IMR-90 (cell line): ENCODE data around the gene PCP2. TPM values are rescaled to one million over a fixed set of nuclear protein-coding genes. Genes with fewer than 3 reads are reported as not detected.

Experiments used
- ATAC-seq: fragments of 200-7000 bp; cut with Tn5 transposase; 2 replicates; pipeline ENCODE4 v1.9.1; 2020; ENCODE audit warnings: low read depth, mild to moderate bottlenecking, moderate library complexity
- BruUV-seq: library from RNA; stranded (reverse); fragments of 400-500 nt; replicated peaks from 2 replicates; lab custom pipeline; 2021; lab: Mats Ljungman, UMichigan
- CTCF ChIA-PET: fragments of 300-600 bp; formaldehyde crosslinking; extraction: SDS; loops from one replicate; lab custom pipeline; 2021; ENCODE audit warnings: antibody characterized with exemption; lab: Yijun Ruan, JAX
- POLR2A ChIA-PET: fragments of 300-600 bp; sonication (Branson Sonifier 250); formaldehyde crosslinking; loops from one replicate; lab custom pipeline; 2022; ENCODE audit warnings: antibody characterized with exemption; ENCODE audit not compliant: unreplicated experiment; lab: Charles Lee
- DNase-seq: peaks from one replicate; pipeline ENCODE4 v3.0.0; 2013
- H2AFZ ChIP-seq: replicated peaks from 2 replicates; pipeline ENCODE3; 2013; ENCODE audit warnings: low read length, mild to moderate bottlenecking; ENCODE audit not compliant: poor library complexity
- H2AK5ac ChIP-seq: 2 replicates; pipeline ENCODE4 v1.6.1; 2013; ENCODE audit warnings: low read depth, low read length, inconsistent platforms
- H2AK9ac ChIP-seq: replicated peaks from 2 replicates; pipeline ENCODE3; 2013; ENCODE audit warnings: mild to moderate bottlenecking, low read depth, low read length, moderate library complexity; ENCODE audit not compliant: poor library complexity
- H2BK120ac ChIP-seq: 2 replicates; pipeline ENCODE4 v1.6.1; 2013; ENCODE audit warnings: low read depth, low read length, inconsistent platforms
- H2BK15ac ChIP-seq: 3 replicates; pipeline ENCODE4 v1.6.1; 2013; ENCODE audit warnings: low read depth, low read length, inconsistent platforms
- H2BK20ac ChIP-seq: 2 replicates; pipeline ENCODE4 v1.6.1; 2013; ENCODE audit warnings: low read depth, mild to moderate bottlenecking, inconsistent platforms, low read length, moderate library complexity
- H2BK5ac ChIP-seq: 2 replicates; pipeline ENCODE4 v1.6.1; 2013; ENCODE audit warnings: mild to moderate bottlenecking, low read depth, low read length, inconsistent platforms; ENCODE audit not compliant: poor library complexity, severe bottlenecking
- H3K14ac ChIP-seq: replicated peaks from 2 replicates; pipeline ENCODE4 v1.6.1; 2013; ENCODE audit warnings: low read depth, low read length, inconsistent platforms
- H3K18ac ChIP-seq: 2 replicates; pipeline ENCODE4 v1.6.1; 2013; ENCODE audit warnings: low read depth, low read length, control low read depth
- H3K23ac ChIP-seq: 2 replicates; pipeline ENCODE4 v1.6.1; 2013; ENCODE audit warnings: low read depth, low read length, inconsistent platforms
- H3K27ac ChIP-seq: 2 replicates; pipeline ENCODE4 v1.5.1; 2013; ENCODE audit warnings: mild to moderate bottlenecking, control low read depth, low read length; ENCODE audit not compliant: insufficient read depth
- H3K27me3 ChIP-seq: 2 replicates; pipeline ENCODE4 v1.6.1; 2013; ENCODE audit warnings: low read length; ENCODE audit not compliant: control insufficient read depth, insufficient read depth
- H3K36me3 ChIP-seq: 2 replicates; pipeline ENCODE4 v1.6.1; 2013; ENCODE audit warnings: low read length, mixed read lengths; ENCODE audit not compliant: control insufficient read depth, insufficient read depth
- H3K4ac ChIP-seq: 2 replicates; pipeline ENCODE4 v1.6.1; 2013; ENCODE audit warnings: low read depth, low read length, inconsistent platforms
- H3K4me1 ChIP-seq: 2 replicates; pipeline ENCODE4 v1.6.1; 2013; ENCODE audit warnings: low read length, mixed read lengths; ENCODE audit not compliant: control insufficient read depth, insufficient read depth
- H3K4me2 ChIP-seq: 2 replicates; pipeline ENCODE4 v1.6.1; 2013; ENCODE audit warnings: low read depth, mild to moderate bottlenecking, control low read depth, low read length, moderate library complexity
- H3K4me3 ChIP-seq: 2 replicates; pipeline ENCODE4 v1.5.1; 2013; ENCODE audit warnings: low read depth, mild to moderate bottlenecking, control low read depth, low read length, moderate library complexity; ENCODE audit not compliant: insufficient read depth
- H3K56ac ChIP-seq: 2 replicates; pipeline ENCODE4 v1.6.1; 2013; ENCODE audit warnings: low read length, inconsistent platforms; ENCODE audit not compliant: insufficient read depth; ENCODE audit errors: extremely low read depth
- H3K79me1 ChIP-seq, 2 experiments: 2 replicates each; pipeline ENCODE4 v1.6.1; 2013; ENCODE audit warnings: low read length in 2 of 2, inconsistent platforms in 1 of 2, low read depth in 1 of 2
- H3K9ac ChIP-seq: 2 replicates; pipeline ENCODE4 v1.6.1; 2013; ENCODE audit warnings: low read depth, low read length, control low read depth
- H3K9me1 ChIP-seq: 2 replicates; pipeline ENCODE4 v1.6.1; 2013; ENCODE audit warnings: low read length, inconsistent platforms; ENCODE audit not compliant: insufficient read depth
- H3K9me3 ChIP-seq: 2 replicates; pipeline ENCODE4 v1.6.1; 2013; ENCODE audit warnings: low read length; ENCODE audit not compliant: control insufficient read depth, insufficient read depth
- H4K20me1 ChIP-seq: 2 replicates; pipeline ENCODE4 v1.6.1; 2013; ENCODE audit warnings: low read length, inconsistent platforms; ENCODE audit not compliant: insufficient read depth
- H4K5ac ChIP-seq: 2 replicates; pipeline ENCODE4 v1.6.1; 2013; ENCODE audit warnings: mild to moderate bottlenecking, low read depth, low read length, control low read depth
- H4K8ac ChIP-seq, 2 experiments: 2 replicates each; pipeline ENCODE4 v1.6.1; 2013; ENCODE audit warnings: low read depth in 2 of 2, low read length in 2 of 2, control low read depth in 1 of 2, inconsistent platforms in 1 of 2
- H4K91ac ChIP-seq: 2 replicates; pipeline ENCODE4 v1.6.1; 2013; ENCODE audit warnings: low read depth, low read length, inconsistent platforms; ENCODE audit not compliant: insufficient read depth
- BHLHE40 ChIP-seq: fragments of 150-350 bp; IDR thresholded peaks from 2 replicates; pipeline ENCODE4 v1.6.1; 2016; ENCODE audit warnings: mild to moderate bottlenecking, low read depth, low read length
- CEBPB ChIP-seq: IDR thresholded peaks from 2 replicates; pipeline ENCODE4 v1.6.1; 2012; ENCODE audit warnings: low read depth, low read length, improper control_type of control experiment
- CHD1 ChIP-seq: IDR thresholded peaks from 2 replicates; pipeline ENCODE4 v1.6.1; 2012; ENCODE audit warnings: low read depth, low read length, improper control_type of control experiment
- ELK1 ChIP-seq: fragments of 150-350 bp; IDR thresholded peaks from 2 replicates; pipeline ENCODE4 v1.6.1; 2016; ENCODE audit warnings: low read depth, mild to moderate bottlenecking, low read length, moderate library complexity, borderline replicate concordance
- FOS ChIP-seq: fragments of 150-350 bp; IDR thresholded peaks from 2 replicates; pipeline ENCODE4 v1.6.1; 2016; ENCODE audit warnings: low read depth, low read length
- MAFK ChIP-seq: IDR thresholded peaks from 2 replicates; pipeline ENCODE4 v1.6.1; 2012; ENCODE audit warnings: low read depth, low read length, improper control_type of control experiment
- MAZ ChIP-seq: IDR thresholded peaks from 2 replicates; pipeline ENCODE4 v1.6.1; 2012; ENCODE audit warnings: low read depth, mild to moderate bottlenecking, low read length, improper control_type of control experiment, moderate library complexity, borderline replicate concordance
- MXI1 ChIP-seq: IDR thresholded peaks from 2 replicates; pipeline ENCODE4 v1.6.1; 2012; ENCODE audit warnings: low read depth, mild to moderate bottlenecking, low read length, moderate library complexity, borderline replicate concordance
- NFE2L2 ChIP-seq: fragments of 150-350 bp; IDR thresholded peaks from 2 replicates; pipeline ENCODE4 v1.6.1; 2016; ENCODE audit warnings: low read depth, mild to moderate bottlenecking, low read length
- POLR2A ChIP-seq: IDR thresholded peaks from 2 replicates; pipeline ENCODE4 v1.6.1; 2012; ENCODE audit warnings: mild to moderate bottlenecking, low read depth, low read length
- RAD21 ChIP-seq: IDR thresholded peaks from 2 replicates; pipeline ENCODE4 v1.6.1; 2012; ENCODE audit warnings: low read length, improper control_type of control experiment
- RCOR1 ChIP-seq: IDR thresholded peaks from 2 replicates; pipeline ENCODE4 v1.6.1; 2012; ENCODE audit warnings: mild to moderate bottlenecking, low read length, improper control_type of control experiment; ENCODE audit not compliant: insufficient replicate concordance
- RFX5 ChIP-seq: IDR thresholded peaks from 2 replicates; pipeline ENCODE4 v1.8.0; 2012; ENCODE audit warnings: low read depth, mild to moderate bottlenecking, low read length, moderate library complexity
- SMC3 ChIP-seq: fragments of 150-350 bp; IDR thresholded peaks from 2 replicates; pipeline ENCODE4 v1.6.1; 2016; ENCODE audit warnings: low read depth, mild to moderate bottlenecking, antibody characterized with exemption, low read length, moderate library complexity
- USF2 ChIP-seq: fragments of 150-350 bp; IDR thresholded peaks from 2 replicates; pipeline ENCODE4 v1.6.1; 2017; ENCODE audit warnings: mild to moderate bottlenecking, antibody characterized with exemption, low read length, low read depth
- WGBS, 2 experiments: methylation state at CpG; one replicate each; pipeline versions ENCODE4 v1.1.5 to v1.1.7; 2013; ENCODE audit warnings: missing lambda C conversion rate in 2 of 2; ENCODE audit not compliant: insufficient read length in 1 of 2; ENCODE audit errors: extremely low coverage in 2 of 2; 5-methylcytosine and 5-hydroxymethylcytosine counted together
- dilution Hi-C: fragments of 300-500 bp; cut with HindIII; formaldehyde crosslinking; loops from one replicate; pipeline ENCODE4 v1.14.3; 2018; ENCODE audit warnings: low sequenced_read_pairs; ENCODE audit not compliant: unreplicated experiment
- in situ Hi-C: fragments of 300-500 bp; cut with MboI; formaldehyde crosslinking; loops from 3 replicates; pipeline ENCODE4 v1.14.3; 2019; ENCODE audit warnings: low sequenced_read_pairs, inconsistent platforms, mixed read lengths
- intact Hi-C: fragments of 100-400 bp; cut with micrococcal nuclease; formaldehyde crosslinking; loops from 2 replicates; pipeline ENCODE4 v1.10.0; 2022
- polyA plus RNA-seq, 3 experiments: library from polyadenylated mRNA; depleted of rRNA; stranded (reverse); fragments of >200 nt; gene quantifications; 2 replicates each; pipeline ENCODE4 v1.2.3, GENCODE V29; 2012; ENCODE audit warnings: low replicate concordance in 1 of 3
- total RNA-seq: library from RNA; depleted of rRNA; stranded (reverse); fragments of >200 nt; gene quantifications from 2 replicates; pipeline ENCODE4 v1.2.3, GENCODE V29; 2012

Gene PCP2
- total and polyA plus RNA-seq, 2 of the 4 experiments (the other 2 are of a cell fraction) = not detected

- DNase-seq (peak; percentile 76), ATAC-seq (peak; percentile 93)
- H2AK9ac ChIP-seq = peak within 1 kb of the TSS; percentile 99
- H3K18ac ChIP-seq = no peak within 1 kb of the TSS; the same call in 1 of the 2 replicates
- in situ Hi-C loops = loop anchor here (10.0 kb wide), 1 partner anchor 114 kb away; no protein-coding TSS in a partner anchor
- no peak within 1 kb of the TSS for H2BK15ac ChIP-seq
- H3K27ac ChIP-seq = peak within 1 kb of the TSS; percentile 86
- peak within 1 kb of the TSS; percentile 90 for H3K4ac ChIP-seq
- H4K91ac ChIP-seq = peak within 1 kb of the TSS; percentile 55
- dilution Hi-C loops = no loop called here
- BruUV-seq = no TSS peak
- POLR2A ChIA-PET = interaction anchor here (0.6 to 0.7 kb wide), 2 partner anchors 116 to 119 kb away, joined by 3 to 4 read pairs; no protein-coding TSS in a partner anchor
- no peak within 1 kb of the TSS for H2BK20ac ChIP-seq
- H3K9me1 ChIP-seq = peaks cover 3% of the 10 kb centered on the region
- no peaks in the 10 kb centered on the region for H3K9me3 ChIP-seq
- peak within 1 kb of the TSS; percentile 88 for H2AK5ac ChIP-seq
- peak within 1 kb of the TSS; percentile 95 for H4K5ac ChIP-seq
- H3K36me3 ChIP-seq = peaks cover 11% of the 10 kb centered on the region; the same call in 1 of the 2 replicates
- H3K4me2 ChIP-seq = peak within 1 kb of the TSS; percentile 93
- peak within 1 kb of the TSS; percentile 49; the same call in 1 of the 2 replicates for H3K23ac ChIP-seq
- peaks cover 10% of the 10 kb centered on the region for H4K20me1 ChIP-seq
- CTCF ChIA-PET = interaction anchor here (0.5 to 1.3 kb wide), 13 partner anchors 12 to 610 kb away, joined by 3 to 10 read pairs (median 4); partner anchors contain the start of genes PET100, RETN and XAB2
- 0% methylated on average over 5 of the region's 79 CpGs; no CpG with 5 or more reads in 1 of the 2 experiments for WGBS, 2 experiments
- peak within 1 kb of the TSS; percentile 59; the same call in 1 of the 2 replicates for H2BK120ac ChIP-seq
- peak within 1 kb of the TSS; percentile 82 for H3K9ac ChIP-seq
- peak within 1 kb of the TSS; percentile 87 for H3K4me3 ChIP-seq
- intact Hi-C loops = loop anchor here (1.0 to 2.0 kb wide), 5 partner anchors 28 to 326 kb away; partner anchors contain the start of genes PET100 and XAB2
- H2BK5ac ChIP-seq = peak within 1 kb of the TSS; percentile 73
- H3K14ac ChIP-seq = peak within 1 kb of the TSS; percentile 85
- peak within 1 kb of the TSS; percentile 89 to 99 for H4K8ac ChIP-seq
- H3K4me1 ChIP-seq = peaks cover 4% of the 10 kb centered on the region; the same call in 1 of the 2 replicates
- H3K79me1 ChIP-seq = peaks cover 0 to 28% of the 10 kb centered on the region in 2 experiments; a peak in 3 of 4 replicates
- peak within 1 kb of the TSS; percentile 40 for H3K56ac ChIP-seq
- peaks cover 8% of the 10 kb centered on the region for H3K27me3 ChIP-seq
- peak within 1 kb of the TSS; percentile 100 for H2AFZ ChIP-seq
- TF ChIP-seq MAFK = no peak
- 0 out of 2 replicates have a peak, but pooled peaks have one; percentile 25 for TF ChIP-seq MXI1
- no peak for TF ChIP-seq CEBPB
- peak; percentile 83 for TF ChIP-seq RAD21
- TF ChIP-seq POLR2A = no peak
- no peak for TF ChIP-seq FOS
- TF ChIP-seq USF2 = no peak
- TF ChIP-seq BHLHE40 = no peak
- no peak for TF ChIP-seq NFE2L2
- TF ChIP-seq ELK1 = no peak
- TF ChIP-seq RFX5 = no peak
- peak; percentile 70 for TF ChIP-seq SMC3
- TF ChIP-seq CHD1 = no peak
- peak; percentile 76; the same call in 1 of the 2 replicates for TF ChIP-seq MAZ
- TF ChIP-seq RCOR1 = no peak
These were observed 47.3 kb upstream of the PCP2 start, which contains the start of gene TRAPPC5 for GRCh38 chr19:7680606-7681339. Gene TRAPPC5, plus strand, starts transcription at chr19:7680833. Its CDS starts 1,421 bp downstream, at chr19:7682254.
